ENCODE data around the gene PRAC2. TPM values are rescaled to one million over a fixed set of nuclear protein-coding genes. Genes with fewer than 3 reads are reported as not detected.
A peak's percentile ranks its signal among the peaks of the same experiment; 100 is the strongest.

PRAC2 gene
- polyA plus RNA-seq, 1 donor (not counting 4 experiments of a cell fraction or from before 2014, with no cell fraction given) = not detected

DNA sequence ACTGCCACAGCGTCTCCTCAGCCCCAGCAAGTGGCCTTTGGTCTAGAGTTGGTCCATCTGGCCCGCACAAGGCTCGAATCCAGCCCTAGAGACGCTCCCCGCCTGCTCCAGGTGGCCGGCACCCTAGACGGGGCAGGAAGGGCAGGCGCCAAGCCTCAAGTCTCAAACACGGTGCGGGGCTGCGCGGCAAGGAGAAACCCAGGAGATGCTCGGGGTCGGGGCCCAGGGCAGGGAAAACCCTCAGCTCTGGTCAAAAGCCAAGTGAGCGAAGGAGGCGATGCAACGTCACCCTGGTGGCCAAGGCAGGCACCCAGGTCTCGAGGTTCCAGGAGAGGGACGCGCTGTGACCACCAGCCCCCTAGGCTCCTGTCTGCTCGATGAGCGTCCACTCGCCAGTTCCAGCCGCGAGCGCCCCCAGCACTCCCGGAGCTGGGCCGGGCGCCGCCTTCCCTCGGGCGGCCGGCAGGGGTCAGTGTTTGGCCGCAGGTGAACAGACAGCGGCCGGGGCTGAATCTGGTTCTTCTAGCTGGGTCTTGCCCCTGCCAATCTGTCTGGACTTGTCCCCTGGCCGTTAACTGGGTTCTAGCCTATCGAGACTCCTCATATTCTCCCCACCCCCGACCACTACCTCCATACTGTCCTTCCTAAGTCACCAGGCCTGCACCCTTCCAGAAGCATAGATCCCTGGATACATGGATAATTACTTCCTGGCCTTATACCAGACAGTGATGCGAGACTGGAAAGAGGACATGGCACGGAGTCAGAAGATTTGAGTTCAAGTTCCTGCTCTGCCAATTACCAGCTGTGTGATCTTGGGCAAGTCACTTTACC is 44.6 kb upstream of the PRAC2 start:
- H3K4me2 ChIP-seq (ENCODE audit: control insufficient read depth, extremely low read depth, insufficient read depth, low read depth, low read length) = peak overlapping the region; percentile 0
- H3K27me3 ChIP-seq (ENCODE audit: control insufficient read depth, extremely low read depth, insufficient read depth, low read length) = peaks cover 22% of the 10 kb centered on the region
- H3K36me3 ChIP-seq (ENCODE audit: control insufficient read depth in 2 of 2, extremely low read depth in 1 of 2, insufficient read depth in 2 of 2, low read length in 2 of 2) = no peaks in the 10 kb centered on the region
- peaks cover 6% of the 10 kb centered on the region for H3K4me1 ChIP-seq (ENCODE audit: control insufficient read depth, extremely low read depth, insufficient read depth, low read length)
- no peak overlapping the region for H3K4me3 ChIP-seq (ENCODE audit: control insufficient read depth in 2 of 3, extremely low read depth in 1 of 3, insufficient read depth in 2 of 3, low read depth in 1 of 3, low read length in 3 of 3)
- dilution Hi-C loops (cut with MboI; ENCODE audit: extremely low pct_ligation_motif_present, low sequenced_read_pairs) = no loop called here
- TF ChIP-seq CTCF (optimal IDR thresholded peaks at IDR 0.05 in 1 of 3, IDR thresholded peaks at IDR 0.05 in 1 of 3, conservative IDR thresholded peaks at IDR 0.05 in 1 of 3; ENCODE audit: extremely low read depth in 1 of 3, insufficient read depth in 2 of 3, low read length in 3 of 3) (peak; percentile 79 to 98 (median 80)), EZH2 (IDR thresholded peaks at IDR 0.05; ENCODE audit: low read length) (no peak)
- H3K9me3 ChIP-seq (ENCODE audit: control insufficient read depth, low read depth, low read length) = no peaks in the 10 kb centered on the region
- H3K27ac ChIP-seq (ENCODE audit: control insufficient read depth, insufficient read depth, low read length) = no peak overlapping the region
- FAIRE-seq (peak; percentile 26), DNase-seq (ENCODE audit: low read depth, low spot score) (peak; percentile 19)
- peak overlapping the region; percentile 57 for H2AFZ ChIP-seq (ENCODE audit: control insufficient read depth, low read length)
- no peaks in the 10 kb centered on the region for H4K20me1 ChIP-seq (ENCODE audit: control insufficient read depth, extremely low read depth, insufficient read depth, low read length)
- no peaks in the 10 kb centered on the region for H3K9me1 ChIP-seq (ENCODE audit: control insufficient read depth, extremely low read depth, insufficient read depth, low read length)
- no peak overlapping the region for H3K9ac ChIP-seq (ENCODE audit: control insufficient read depth, extremely low read depth, insufficient read depth, low read length)
- no peaks in the 10 kb centered on the region for H3K79me2 ChIP-seq (ENCODE audit: control insufficient read depth, insufficient read depth, low read length)

DNA sequence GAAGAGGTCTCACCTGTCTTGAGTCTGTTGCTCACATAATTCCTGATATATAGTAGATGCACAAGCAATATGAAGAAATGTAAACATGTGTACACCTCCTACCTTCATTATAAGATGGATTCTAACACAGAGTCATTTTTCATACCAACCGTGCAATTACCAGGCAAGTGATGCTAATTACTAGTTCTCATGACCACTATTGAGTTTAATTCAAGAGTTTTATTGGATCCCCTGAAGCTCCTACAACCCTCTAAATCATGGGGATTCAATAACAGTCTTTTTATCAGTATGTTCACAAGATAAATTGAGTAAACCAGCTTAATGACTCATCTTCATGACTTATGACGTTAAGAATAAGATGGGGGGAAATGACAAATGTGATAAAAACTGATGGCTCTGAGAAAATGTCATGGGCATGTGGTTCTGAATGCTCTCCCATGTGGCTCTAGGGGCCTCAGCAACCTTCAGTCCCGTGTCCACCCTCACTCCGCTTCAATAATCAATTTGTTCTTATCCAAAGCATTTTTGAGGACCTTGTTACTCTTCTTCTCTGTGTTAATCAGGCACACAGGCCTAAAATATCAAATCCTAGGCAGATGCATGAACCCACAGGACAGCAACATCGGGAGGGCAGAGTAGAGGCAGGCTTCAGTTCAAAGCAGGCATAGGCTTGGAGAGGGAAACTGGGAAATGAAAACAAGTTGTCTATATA is 43.4 kb upstream of the PRAC2 start:
- H3K4me1 ChIP-seq (ENCODE audit: control insufficient read depth, extremely low read depth, insufficient read depth, low read length) = peaks cover 6% of the 10 kb centered on the region
- no peak overlapping the region for H3K4me2 ChIP-seq (ENCODE audit: control insufficient read depth, extremely low read depth, insufficient read depth, low read depth, low read length)
- no peaks in the 10 kb centered on the region for H4K20me1 ChIP-seq (ENCODE audit: control insufficient read depth, extremely low read depth, insufficient read depth, low read length)
- dilution Hi-C loops (cut with MboI; ENCODE audit: extremely low pct_ligation_motif_present, low sequenced_read_pairs) = no loop called here
- no peaks in the 10 kb centered on the region for H3K9me3 ChIP-seq (ENCODE audit: control insufficient read depth, low read depth, low read length)
- no peak overlapping the region for H3K4me3 ChIP-seq (ENCODE audit: control insufficient read depth in 2 of 3, extremely low read depth in 1 of 3, insufficient read depth in 2 of 3, low read depth in 1 of 3, low read length in 3 of 3)
- H3K79me2 ChIP-seq (ENCODE audit: control insufficient read depth, insufficient read depth, low read length) = no peaks in the 10 kb centered on the region
- no peak overlapping the region for H3K9ac ChIP-seq (ENCODE audit: control insufficient read depth, extremely low read depth, insufficient read depth, low read length)
- H3K36me3 ChIP-seq (ENCODE audit: control insufficient read depth in 2 of 2, extremely low read depth in 1 of 2, insufficient read depth in 2 of 2, low read length in 2 of 2) = no peaks in the 10 kb centered on the region
- no peak overlapping the region for H2AFZ ChIP-seq (ENCODE audit: control insufficient read depth, low read length)
- FAIRE-seq (no peak), DNase-seq (ENCODE audit: low read depth, low spot score) (no peak)
- peaks cover 22% of the 10 kb centered on the region for H3K27me3 ChIP-seq (ENCODE audit: control insufficient read depth, extremely low read depth, insufficient read depth, low read length)
- H3K9me1 ChIP-seq (ENCODE audit: control insufficient read depth, extremely low read depth, insufficient read depth, low read length) = no peaks in the 10 kb centered on the region
- TF ChIP-seq CTCF (optimal IDR thresholded peaks at IDR 0.05 in 1 of 3, IDR thresholded peaks at IDR 0.05 in 1 of 3, conservative IDR thresholded peaks at IDR 0.05 in 1 of 3; ENCODE audit: extremely low read depth in 1 of 3, insufficient read depth in 2 of 3, low read length in 3 of 3) (no peak), EZH2 (IDR thresholded peaks at IDR 0.05; ENCODE audit: low read length) (no peak)
- no peak overlapping the region for H3K27ac ChIP-seq (ENCODE audit: control insufficient read depth, insufficient read depth, low read length)

Data from keratinocyte (primary cell).